RWPE2 (cell line): ENCODE data around the gene SLC9A4.

Source experiments
- ATAC-seq: fragments of 200-7000 bp; cut with Tn5 transposase; 3 replicates; pipeline ENCODE4 v1.9.1; 2021; ENCODE audit warnings: low read depth
- DNase-seq: peaks from one replicate; pipeline ENCODE4 v3.0.0-alpha.2; 2020; ENCODE audit warnings: low spot score
- H3K27ac ChIP-seq: fragments of 450-650 bp; 2 replicates; pipeline ENCODE4 v1.5.1; 2017; ENCODE audit warnings: mild to moderate bottlenecking; ENCODE audit not compliant: poor library complexity, severe bottlenecking
- H3K27me3 ChIP-seq: fragments of 250-450 bp; sonication (Bioruptor Pico); 2 replicates; pipeline ENCODE4 v1.5.1; 2021; ENCODE audit warnings: mild to moderate bottlenecking, moderate library complexity; ENCODE audit not compliant: insufficient read depth, poor library complexity, severe bottlenecking
- H3K36me3 ChIP-seq: fragments of 250-450 bp; sonication (Bioruptor Pico); 2 replicates; pipeline ENCODE4 v1.5.1; 2020; ENCODE audit warnings: low read depth, mild to moderate bottlenecking, moderate library complexity
- H3K4me1 ChIP-seq: fragments of 250-450 bp; sonication (Bioruptor Pico); 2 replicates; pipeline ENCODE4 v1.5.1; 2021; ENCODE audit warnings: mild to moderate bottlenecking, moderate library complexity; ENCODE audit not compliant: insufficient read depth, poor library complexity, severe bottlenecking
- H3K4me3 ChIP-seq: fragments of 250-450 bp; sonication (Bioruptor Pico); 2 replicates; pipeline ENCODE4 v1.5.1; 2021; ENCODE audit warnings: mild to moderate bottlenecking, moderate library complexity; ENCODE audit not compliant: severe bottlenecking
- H3K9me3 ChIP-seq: fragments of 250-450 bp; sonication (Bioruptor Pico); 2 replicates; pipeline ENCODE4 v1.5.1; 2021; ENCODE audit warnings: mild to moderate bottlenecking, moderate library complexity; ENCODE audit not compliant: severe bottlenecking
- CTCF ChIP-seq: fragments of 450-650 bp; IDR thresholded peaks from one replicate; pipeline ENCODE4 v1.5.1; 2017; ENCODE audit warnings: mild to moderate bottlenecking, moderate library complexity; ENCODE audit not compliant: poor library complexity, severe bottlenecking

Gene SLC9A4

GRCh38 chr2:102487761-102488462 is 14.9 kb downstream of the SLC9A4 start:
- no peak for TF ChIP-seq CTCF
- DNase-seq: no peak
- H3K27ac ChIP-seq: peak overlapping the region; percentile 33
- no peaks in the 10 kb centered on the region for H3K27me3 ChIP-seq
- H3K4me3 ChIP-seq: no peak overlapping the region
- H3K36me3 ChIP-seq: no peaks in the 10 kb centered on the region
- peaks cover 13% of the 10 kb centered on the region for H3K4me1 ChIP-seq
- H3K9me3 ChIP-seq: no peaks in the 10 kb centered on the region
- peak; percentile 88 for ATAC-seq

DNA sequence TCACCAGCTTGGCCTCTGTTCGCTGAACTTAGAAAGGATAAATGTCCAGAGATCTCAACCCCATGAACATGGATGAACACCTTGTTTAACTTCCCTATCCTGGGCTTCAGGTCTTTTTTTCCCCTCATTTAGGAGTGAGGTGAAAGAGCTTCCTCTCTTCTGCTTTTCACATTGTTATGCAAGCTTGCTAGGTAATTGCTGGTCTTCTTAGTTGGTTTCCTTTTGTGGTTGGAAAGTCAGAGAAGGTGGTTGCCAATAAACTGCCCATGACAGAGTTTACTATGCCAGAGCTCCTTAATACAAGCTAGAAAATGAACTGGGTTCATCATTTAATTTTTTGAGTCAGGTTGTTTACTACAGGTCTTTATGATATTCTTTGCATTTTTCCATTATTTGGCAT is 16.6 kb downstream of the SLC9A4 start:
- Histone ChIP-seq H3K27ac (no peak overlapping the region), H3K9me3 (peaks cover 4% of the 10 kb centered on the region), H3K27me3 (no peaks in the 10 kb centered on the region), H3K36me3 (no peaks in the 10 kb centered on the region), H3K4me3 (no peak overlapping the region), H3K4me1 (peaks cover 13% of the 10 kb centered on the region)
- DNase-seq (no peak), ATAC-seq (no peak)
- TF ChIP-seq CTCF: no peak

DNA sequence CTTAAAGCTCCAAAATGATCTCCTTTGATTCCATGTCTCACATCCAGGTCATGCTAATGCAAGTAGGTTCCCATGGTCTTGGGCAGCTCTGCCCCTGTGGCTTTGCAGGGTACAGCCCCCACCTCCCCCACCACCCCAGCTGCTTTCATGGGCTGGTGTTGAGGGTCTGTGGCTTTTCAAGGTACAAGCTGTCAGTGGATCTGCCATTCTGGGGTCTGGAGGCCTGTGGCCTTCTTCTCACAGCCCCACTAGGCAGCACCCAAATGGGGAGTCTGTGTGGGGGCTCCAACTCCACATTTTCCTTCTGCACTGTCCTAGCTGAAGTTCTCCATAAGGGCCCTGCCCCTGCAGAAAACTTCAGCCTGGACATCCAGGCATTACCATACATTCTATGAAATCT is 19.0 kb downstream of the SLC9A4 start:
- DNase-seq (no peak), ATAC-seq (no peak)
- no peak overlapping the region for H3K4me3 ChIP-seq
- H3K9me3 ChIP-seq: peaks cover 4% of the 10 kb centered on the region
- H3K4me1 ChIP-seq: peaks cover 13% of the 10 kb centered on the region
- no peak for TF ChIP-seq CTCF
- H3K27ac ChIP-seq: no peak overlapping the region
- no peaks in the 10 kb centered on the region for H3K27me3 ChIP-seq
- no peaks in the 10 kb centered on the region for H3K36me3 ChIP-seq

DNA sequence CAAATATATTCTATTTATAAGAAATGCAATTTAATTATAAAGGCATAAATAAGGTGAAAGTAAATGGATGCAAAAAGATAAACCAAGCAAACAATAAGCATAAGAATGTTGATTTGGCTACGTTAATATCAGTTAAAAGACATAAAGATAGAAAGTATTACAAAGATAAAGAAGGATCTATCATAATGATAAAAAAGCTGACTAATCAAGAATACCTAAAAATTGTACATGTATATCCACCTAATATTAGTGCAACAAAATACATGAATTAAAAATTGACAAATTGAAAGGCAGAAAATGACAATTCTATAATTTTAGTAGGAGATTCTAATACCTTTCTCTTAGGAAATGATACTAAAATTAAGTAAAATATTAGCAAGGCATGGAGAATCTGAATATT is 21.5 kb downstream of the SLC9A4 start:
- H3K36me3 ChIP-seq: no peaks in the 10 kb centered on the region
- H3K9me3 ChIP-seq: peaks cover 4% of the 10 kb centered on the region

More for the DNA sequence above, 21.5 kb downstream of the SLC9A4 start:
- TF ChIP-seq CTCF: no peak
- no peak overlapping the region for H3K4me3 ChIP-seq
- H3K4me1 ChIP-seq: no peaks in the 10 kb centered on the region
- ATAC-seq: no peak
- H3K27ac ChIP-seq: no peak overlapping the region
- no peaks in the 10 kb centered on the region for H3K27me3 ChIP-seq
- no peak for DNase-seq
